WTC11 (cell line): ENCODE measurements around the gene DDC.

ENCODE experiments used
- E2F4 ChIP-seq: sonication (generic); formaldehyde crosslinking; IDR thresholded peaks from 2 replicates; pipeline ENCODE4 v1.8.1; 2022; ENCODE audit warnings: low read depth, mild to moderate bottlenecking, moderate library complexity, missing genetic modification reagents, borderline replicate concordance
- E2F5 ChIP-seq: sonication (generic); formaldehyde crosslinking; IDR thresholded peaks from 2 replicates; pipeline ENCODE4 v1.8.1; 2022; ENCODE audit warnings: mild to moderate bottlenecking, moderate library complexity, missing genetic modification reagents
- TF ChIP-seq, protein P1 (sequence below): fragments of 200-600 bp; IDR thresholded peaks from 2 replicates; pipeline ENCODE4 v1.8.0; 2022; ENCODE audit warnings: antibody characterized with exemption

- TF ChIP-seq, protein P1, sequence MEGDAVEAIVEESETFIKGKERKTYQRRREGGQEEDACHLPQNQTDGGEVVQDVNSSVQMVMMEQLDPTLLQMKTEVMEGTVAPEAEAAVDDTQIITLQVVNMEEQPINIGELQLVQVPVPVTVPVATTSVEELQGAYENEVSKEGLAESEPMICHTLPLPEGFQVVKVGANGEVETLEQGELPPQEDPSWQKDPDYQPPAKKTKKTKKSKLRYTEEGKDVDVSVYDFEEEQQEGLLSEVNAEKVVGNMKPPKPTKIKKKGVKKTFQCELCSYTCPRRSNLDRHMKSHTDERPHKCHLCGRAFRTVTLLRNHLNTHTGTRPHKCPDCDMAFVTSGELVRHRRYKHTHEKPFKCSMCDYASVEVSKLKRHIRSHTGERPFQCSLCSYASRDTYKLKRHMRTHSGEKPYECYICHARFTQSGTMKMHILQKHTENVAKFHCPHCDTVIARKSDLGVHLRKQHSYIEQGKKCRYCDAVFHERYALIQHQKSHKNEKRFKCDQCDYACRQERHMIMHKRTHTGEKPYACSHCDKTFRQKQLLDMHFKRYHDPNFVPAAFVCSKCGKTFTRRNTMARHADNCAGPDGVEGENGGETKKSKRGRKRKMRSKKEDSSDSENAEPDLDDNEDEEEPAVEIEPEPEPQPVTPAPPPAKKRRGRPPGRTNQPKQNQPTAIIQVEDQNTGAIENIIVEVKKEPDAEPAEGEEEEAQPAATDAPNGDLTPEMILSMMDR, result no peak
- TF ChIP-seq E2F4, result no peak
- no peak for TF ChIP-seq E2F5 (CRISPR knock-in tag)
Measured at GRCh38 chr7:50580057-50580456, 14.9 kb upstream of the DDC start.
